Epithelial cell of umbilical artery (primary cell): ENCODE data around the gene SLC6A11. TPM values are rescaled to one million over a fixed set of nuclear protein-coding genes. Genes with fewer than 3 reads are reported as not detected.

Source experiments
- total RNA-seq: library from RNA; depleted of rRNA; stranded (reverse); fragments of >200 nt; gene quantifications from 2 replicates; pipeline ENCODE4 v1.2.3, GENCODE V29; 2014

Gene SLC6A11
- not detected in 2 replicates for total RNA-seq

DNA sequence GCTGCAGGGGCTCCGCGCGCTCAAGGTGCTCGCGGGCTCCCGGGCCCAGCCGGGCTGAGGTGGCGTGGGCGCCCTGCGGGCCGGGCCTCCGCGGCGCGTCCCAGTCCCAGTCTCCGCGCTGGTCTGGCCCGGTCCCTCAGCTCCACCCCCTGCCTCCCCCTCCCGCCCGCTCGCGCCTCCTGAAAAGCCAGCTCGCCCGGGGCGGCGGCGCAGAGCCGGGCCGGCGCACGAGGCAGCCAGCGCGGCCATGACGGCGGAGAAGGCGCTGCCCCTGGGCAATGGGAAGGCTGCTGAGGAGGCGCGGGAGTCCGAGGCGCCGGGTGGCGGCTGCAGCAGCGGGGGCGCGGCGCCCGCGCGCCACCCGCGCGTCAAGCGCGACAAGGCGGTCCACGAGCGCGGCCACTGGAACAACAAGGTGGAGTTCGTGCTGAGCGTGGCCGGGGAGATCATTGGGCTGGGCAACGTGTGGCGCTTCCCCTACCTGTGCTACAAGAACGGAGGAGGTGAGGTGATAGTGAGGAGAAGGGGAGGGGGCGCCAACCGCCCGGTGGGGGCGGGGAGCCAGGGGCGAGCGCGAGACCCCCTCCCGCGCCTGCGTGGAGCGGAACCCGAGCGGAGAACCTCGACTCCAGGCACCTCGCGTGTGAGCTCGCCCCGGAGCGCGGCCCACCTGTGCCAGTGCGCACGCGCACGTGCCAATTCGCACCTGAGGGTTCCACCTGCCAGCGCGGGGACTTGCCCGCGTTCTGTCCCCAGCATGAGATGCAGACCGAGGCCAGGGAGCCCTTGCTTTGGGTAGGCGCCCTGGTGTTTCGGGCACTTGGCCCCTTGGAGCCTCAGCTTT, at the start of gene SLC6A11:
Gene SLC6A11, plus strand, starts transcription at position 210 of the 844 bp plus-strand sequence. Its CDS starts 38 bp downstream, at position 248.

Other genes with a start within 250 kb of the SLC6A11 start
- gene SLC6A1, start 176.5 kb downstream of the SLC6A11 start, total RNA-seq: not detected in 2 replicates